Activated T-cell treated with anti-CD3 and anti-CD28 coated beads, Interleukin-2, amount 50 U/mL, for 72 hours (primary cell): Measurements from ENCODE around the gene PRR18. TPM values are rescaled to one million over a fixed set of nuclear protein-coding genes. Genes with fewer than 3 reads are reported as not detected.
"Not testable (repeated sequence)": the region's sequence is repeated elsewhere in the genome, so short reads cannot be mapped to it uniquely, and the experiment has no call there.

Experiments
- ATAC-seq, 2 donors: fragments of 150-1000 bp; cut with Tn5 transposase; replicated peaks in 1 of 2; 2 replicates each; pipeline ENCODE4 v1.10.0; 2021; ENCODE audit warnings: moderate library complexity in 2 of 2, mild to moderate bottlenecking in 1 of 2
- DNase-seq, 2 donors: peaks; one replicate each; pipeline ENCODE4 v3.0.0; 2021 to 2022; ENCODE audit warnings: mixed read lengths in 1 of 2
- H3K27ac Mint-ChIP-seq: one replicate; pipeline ENCODE4 v1.8.0; 2022; ENCODE audit warnings: mild to moderate bottlenecking, moderate library complexity, mixed read lengths
- H3K27me3 Mint-ChIP-seq: one replicate; pipeline ENCODE4 v1.8.0; 2022; ENCODE audit warnings: low read depth, mixed read lengths
- H3K36me3 Mint-ChIP-seq, 2 donors: one replicate each; pipeline ENCODE4 v1.8.0; 2022; ENCODE audit warnings: mixed read lengths in 2 of 2, mild to moderate bottlenecking in 1 of 2; ENCODE audit not compliant: insufficient read depth in 2 of 2
- H3K4me1 Mint-ChIP-seq: one replicate; pipeline ENCODE4 v1.8.0; 2022; ENCODE audit warnings: low read depth, mixed read lengths
- H3K4me3 Mint-ChIP-seq, 2 donors: one replicate each; pipeline ENCODE4 v1.8.0; 2022; ENCODE audit warnings: mild to moderate bottlenecking in 2 of 2, mixed read lengths in 2 of 2, moderate library complexity in 2 of 2
- H3K9me3 Mint-ChIP-seq, 2 donors: one replicate each; pipeline ENCODE4 v1.8.0; 2022; ENCODE audit warnings: mixed read lengths in 2 of 2
- total RNA-seq, 2 donors: library from RNA; stranded (reverse); gene quantifications; one replicate each; pipeline ENCODE4 v1.2.3, GENCODE V29; 2022

PRR18 gene, protein sequence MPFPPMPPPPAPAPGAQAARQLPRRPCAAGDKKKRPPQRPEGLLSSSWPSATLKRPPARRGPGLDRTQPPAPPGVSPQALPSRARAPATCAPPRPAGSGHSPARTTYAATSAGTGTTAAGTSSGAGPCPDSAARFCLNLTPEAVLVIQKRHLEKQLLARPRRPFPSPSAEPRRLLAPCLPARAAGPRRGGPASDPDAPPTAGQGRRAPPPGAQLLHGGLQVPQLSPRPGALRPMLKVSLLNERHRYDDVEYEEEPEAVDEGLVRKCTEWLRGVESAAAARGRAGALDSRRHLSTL
- under 1 TPM in 1 of 2 donors, not detected in 1; 0.07 TPM for total RNA-seq

DNA sequence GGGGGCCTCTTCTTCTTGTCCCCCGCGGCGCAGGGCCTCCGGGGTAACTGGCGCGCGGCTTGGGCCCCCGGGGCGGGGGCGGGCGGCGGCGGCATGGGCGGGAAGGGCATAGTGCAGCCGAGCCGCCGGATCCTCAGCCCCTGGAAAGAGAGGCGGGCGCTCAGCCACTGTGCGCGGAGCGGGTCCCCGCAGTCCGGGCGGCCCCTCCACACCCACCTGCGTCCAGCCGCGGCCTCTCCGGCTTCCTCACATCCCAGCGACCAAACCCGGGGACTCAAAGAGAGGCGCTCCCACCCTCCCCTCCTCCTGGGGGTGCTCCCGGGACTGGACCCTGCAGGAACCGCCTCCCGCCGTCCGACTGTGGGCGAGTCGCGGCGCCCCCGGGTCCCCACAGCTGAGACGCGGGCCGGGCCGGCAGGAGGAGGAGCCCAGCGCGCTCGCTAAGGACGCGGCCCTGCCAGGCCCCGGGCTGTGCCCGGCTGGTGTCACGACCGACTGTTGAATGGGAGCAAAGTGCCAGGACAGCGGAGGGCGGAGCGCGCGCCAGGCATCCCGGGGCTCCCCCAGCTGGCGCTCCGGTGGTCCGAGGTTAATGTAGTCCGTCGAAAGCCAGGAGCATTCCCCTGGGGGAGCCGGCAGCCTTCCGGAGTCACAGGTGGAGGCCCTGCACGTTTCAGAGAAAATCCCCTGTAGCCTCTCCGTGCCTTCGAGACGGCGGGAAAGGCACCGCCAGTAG, at the start of gene PRR18:
Gene PRR18, minus strand, starts transcription at position 360 of the 736 bp plus-strand sequence. Its CDS starts 250 bp downstream, at position 110.
- ATAC-seq (peak; percentile 55 to 61), DNase-seq (peak; percentile 18 to 20)
- H3K4me1 Mint-ChIP-seq: peaks cover 5% of the 10 kb centered on the region
- H3K9me3 Mint-ChIP-seq: no peaks in the 10 kb centered on the region
- H3K27ac Mint-ChIP-seq: no peak within 1 kb of the TSS
- H3K4me3 Mint-ChIP-seq: peak within 1 kb of the TSS; percentile 54 to 74
- H3K27me3 Mint-ChIP-seq: peaks cover 45% of the 10 kb centered on the region
- H3K36me3 Mint-ChIP-seq: no peaks in the 10 kb centered on the region

DNA sequence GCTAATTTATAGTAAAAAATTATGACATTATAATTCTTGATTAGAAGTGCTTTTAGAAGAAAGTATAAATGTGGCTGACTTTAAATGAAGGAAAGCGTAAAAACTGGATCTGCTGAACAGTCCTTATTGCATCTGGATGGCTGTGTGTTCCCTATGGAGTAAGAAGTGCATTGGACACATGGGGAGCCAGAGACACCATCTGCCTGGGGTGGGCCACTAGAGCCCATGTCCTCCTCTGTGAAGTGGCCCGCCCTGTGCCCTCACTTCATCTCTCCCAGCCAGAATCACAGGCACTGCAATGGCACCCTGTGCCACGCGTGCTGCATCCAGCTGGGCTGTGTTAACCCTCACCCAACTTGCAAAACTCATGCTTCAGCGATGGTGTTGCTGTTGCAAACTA, 47.4 kb upstream of the PRR18 start:
- peaks cover 0 to 6% of the 10 kb centered on the region in 2 donors for H3K9me3 Mint-ChIP-seq
- ATAC-seq (no peak), DNase-seq (no peak)
- no peak overlapping the region for H3K4me3 Mint-ChIP-seq
- peaks cover 62% of the 10 kb centered on the region for H3K27me3 Mint-ChIP-seq
- no peak overlapping the region for H3K27ac Mint-ChIP-seq
- no peaks in the 10 kb centered on the region for H3K4me1 Mint-ChIP-seq
- peaks cover 0 to 2% of the 10 kb centered on the region in 2 donors for H3K36me3 Mint-ChIP-seq

DNA sequence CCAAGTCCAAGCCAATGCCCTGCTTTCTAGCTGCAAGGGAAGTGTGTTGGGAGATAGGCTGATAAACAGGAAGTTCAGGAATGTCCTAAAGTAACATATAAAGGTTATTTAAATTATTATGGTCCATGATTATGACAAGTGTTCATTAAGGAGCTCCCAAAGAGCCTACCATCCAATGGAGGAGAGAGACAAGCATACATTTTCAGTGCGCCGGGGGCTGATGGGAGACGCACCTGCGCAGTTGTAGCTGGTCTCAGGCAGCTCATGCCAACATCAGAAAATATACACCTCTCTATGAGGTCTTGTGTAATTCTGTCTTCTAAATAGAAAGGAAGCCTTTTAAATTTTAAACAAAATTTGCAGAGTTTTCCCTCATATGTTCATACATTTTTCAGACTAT, 46.8 kb upstream of the PRR18 start:
- Mint-ChIP-seq H3K27ac (no peak overlapping the region), H3K36me3 (peaks cover 0 to 2% of the 10 kb centered on the region in 2 donors), H3K9me3 (peaks cover 2 to 6% of the 10 kb centered on the region in 2 donors), H3K4me3 (no peak overlapping the region), H3K4me1 (no peaks in the 10 kb centered on the region), H3K27me3 (peaks cover 57% of the 10 kb centered on the region)
- no peak for ATAC-seq
- no peak for DNase-seq

DNA sequence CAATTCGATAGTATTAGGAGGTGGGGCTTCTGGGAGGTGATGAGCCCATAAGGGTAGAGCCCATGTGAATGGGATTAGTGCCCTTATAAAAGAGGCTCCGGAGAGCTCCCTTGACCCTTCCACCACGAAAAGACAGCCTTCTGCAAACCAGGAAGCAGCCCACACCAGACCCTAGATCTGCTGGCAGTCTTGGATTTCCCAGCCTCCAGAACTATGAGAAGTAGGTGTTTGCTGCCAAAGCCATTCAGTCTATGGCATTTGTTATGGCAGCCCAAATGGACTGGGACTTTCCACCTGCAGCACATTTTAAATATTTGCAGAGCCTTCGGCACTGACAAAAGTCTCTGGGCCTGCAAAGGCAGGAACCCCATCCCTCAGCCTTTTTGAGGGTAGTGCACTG, 46.0 kb upstream of the PRR18 start:
- H3K4me1 Mint-ChIP-seq: no peaks in the 10 kb centered on the region
- H3K36me3 Mint-ChIP-seq: peaks cover 3 to 4% of the 10 kb centered on the region in 2 donors
- peaks cover 55% of the 10 kb centered on the region for H3K27me3 Mint-ChIP-seq
- H3K9me3 Mint-ChIP-seq: peaks cover 4 to 10% of the 10 kb centered on the region in 2 donors
- DNase-seq (no peak), ATAC-seq (no peak)
- no peak overlapping the region for H3K27ac Mint-ChIP-seq
- H3K4me3 Mint-ChIP-seq: no peak overlapping the region

DNA sequence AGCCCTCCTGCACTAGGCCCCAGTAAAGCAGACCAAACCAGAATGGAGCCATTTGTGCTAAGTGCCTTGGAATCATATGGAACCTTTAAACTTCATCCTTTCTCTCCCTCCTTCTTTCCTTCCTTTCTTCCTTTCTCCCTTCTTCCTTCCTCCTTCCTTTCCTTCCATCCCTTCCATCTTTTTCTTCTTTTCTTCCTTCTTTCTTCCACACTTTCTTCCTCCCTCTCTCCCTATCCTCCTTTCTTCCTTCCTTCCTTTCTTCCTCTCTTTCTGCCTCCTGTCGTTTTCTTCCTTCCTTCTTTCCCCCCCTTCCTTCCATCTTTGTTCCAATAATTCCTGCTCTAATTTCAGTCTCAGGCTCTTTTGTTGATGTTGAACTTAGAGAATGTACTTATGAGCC, 45.3 kb upstream of the PRR18 start:
- H3K27ac Mint-ChIP-seq: peak overlapping the region; percentile 19

DNA sequence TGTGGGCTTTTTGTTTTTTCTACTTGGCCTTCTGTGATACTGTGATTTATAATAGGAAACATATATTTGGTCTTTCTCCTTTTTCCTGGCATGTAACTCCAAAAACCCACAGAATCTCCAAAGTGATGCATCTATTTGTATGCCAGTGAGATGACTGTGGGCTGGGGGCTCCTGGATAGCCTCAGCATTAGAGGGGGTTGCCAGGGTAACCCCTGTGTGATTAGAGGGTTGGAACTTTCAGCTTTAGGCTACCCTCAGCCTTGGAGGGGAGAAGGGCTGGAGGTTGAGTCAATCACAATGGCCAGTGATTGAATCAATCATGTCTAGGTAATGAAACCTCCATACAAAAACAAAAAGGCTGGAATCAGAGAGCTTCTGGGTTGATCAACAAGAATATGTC, 44.7 kb upstream of the PRR18 start:
- H3K27me3 Mint-ChIP-seq: peaks cover 43% of the 10 kb centered on the region
- no peak for DNase-seq
- peaks cover 7% of the 10 kb centered on the region for H3K4me1 Mint-ChIP-seq
- peaks cover 3 to 6% of the 10 kb centered on the region in 2 donors for H3K36me3 Mint-ChIP-seq
- ATAC-seq: no peak
- no peak overlapping the region for H3K4me3 Mint-ChIP-seq
- no peak overlapping the region for H3K27ac Mint-ChIP-seq
- H3K9me3 Mint-ChIP-seq: peaks cover 6 to 8% of the 10 kb centered on the region in 2 donors

More for the DNA sequence above, 45.3 kb upstream of the PRR18 start:
- Mint-ChIP-seq H3K4me1 (peaks cover 1% of the 10 kb centered on the region), H3K4me3 (no peak overlapping the region), H3K36me3 (peaks cover 3 to 4% of the 10 kb centered on the region in 2 donors), H3K27me3 (peaks cover 49% of the 10 kb centered on the region), H3K9me3 (peaks cover 4 to 9% of the 10 kb centered on the region in 2 donors)
- ATAC-seq (no peak), DNase-seq (no peak)

DNA sequence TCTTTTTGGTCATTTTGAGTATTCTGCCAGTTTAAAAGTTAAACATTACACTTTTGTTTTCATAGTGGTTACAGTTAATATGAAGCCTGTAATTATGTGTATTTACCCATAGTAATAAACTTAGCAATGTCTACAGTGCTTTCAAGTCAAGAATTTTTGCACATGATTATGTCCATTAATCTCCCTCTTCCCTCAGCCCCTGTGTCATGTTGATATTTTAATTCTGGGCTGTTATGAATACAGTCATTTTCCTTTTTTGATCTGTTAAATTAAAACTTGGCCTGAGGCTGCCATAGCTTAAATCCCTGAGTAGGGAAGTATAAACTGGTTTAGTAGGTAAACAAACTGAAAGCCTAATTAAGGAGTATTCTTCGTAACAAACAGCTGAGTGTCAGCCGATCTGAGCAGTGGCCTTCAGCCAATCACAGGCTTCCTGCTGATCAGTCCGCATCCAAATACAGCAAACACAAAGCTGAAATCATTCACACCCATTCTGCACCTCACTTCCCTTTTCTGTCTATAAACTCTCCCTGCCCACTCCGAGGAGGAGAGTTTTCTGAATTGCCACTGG, 43.6 kb upstream of the PRR18 start:
- H3K4me3 Mint-ChIP-seq: no peak overlapping the region

DNA sequence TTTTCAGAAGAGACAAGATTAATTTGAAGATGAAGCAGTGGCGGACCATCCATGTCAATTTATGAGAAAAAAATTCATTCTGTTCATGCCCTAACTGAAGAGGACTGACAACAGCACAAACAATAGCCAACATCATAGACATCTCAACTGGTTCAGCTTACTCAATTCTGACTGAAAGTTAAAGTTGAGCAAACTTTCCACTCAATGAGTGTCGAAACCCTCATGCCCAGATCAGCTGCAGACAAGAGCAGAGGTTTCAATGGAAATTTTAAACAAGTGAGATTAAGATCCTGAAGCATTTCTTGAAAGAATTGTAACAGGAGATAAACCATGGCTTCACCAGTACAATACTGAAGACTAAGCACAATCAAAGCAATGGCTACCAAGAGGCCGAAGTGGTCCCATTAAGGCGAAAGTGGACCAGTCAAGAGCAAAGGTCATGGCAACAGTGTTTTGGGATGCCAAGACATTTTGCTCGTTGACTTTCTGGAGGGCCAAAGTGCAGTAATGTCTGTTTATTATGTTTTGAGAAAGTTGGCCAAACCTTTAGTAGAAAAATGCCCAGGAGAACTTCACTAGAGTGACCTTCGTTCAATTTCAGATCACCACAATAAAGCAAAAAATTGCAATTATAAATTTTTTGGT, 40.2 kb upstream of the PRR18 start:
- ATAC-seq: peak; percentile 72 to 75
- H3K27ac Mint-ChIP-seq: no peak overlapping the region
- no peak overlapping the region for H3K4me3 Mint-ChIP-seq
- DNase-seq: no peak
- peaks cover 23% of the 10 kb centered on the region for H3K4me1 Mint-ChIP-seq
- peaks cover 6 to 8% of the 10 kb centered on the region in 2 donors for H3K9me3 Mint-ChIP-seq
- H3K36me3 Mint-ChIP-seq: peaks cover 3 to 6% of the 10 kb centered on the region in 2 donors
- peaks cover 33% of the 10 kb centered on the region for H3K27me3 Mint-ChIP-seq

More for the DNA sequence above, 43.6 kb upstream of the PRR18 start:
- peaks cover 3 to 6% of the 10 kb centered on the region in 2 donors for H3K36me3 Mint-ChIP-seq
- DNase-seq (no peak), ATAC-seq (no peak)
- no peak overlapping the region for H3K27ac Mint-ChIP-seq
- H3K9me3 Mint-ChIP-seq: peaks cover 6 to 8% of the 10 kb centered on the region in 2 donors
- H3K27me3 Mint-ChIP-seq: peaks cover 41% of the 10 kb centered on the region
- peaks cover 18% of the 10 kb centered on the region for H3K4me1 Mint-ChIP-seq

DNA sequence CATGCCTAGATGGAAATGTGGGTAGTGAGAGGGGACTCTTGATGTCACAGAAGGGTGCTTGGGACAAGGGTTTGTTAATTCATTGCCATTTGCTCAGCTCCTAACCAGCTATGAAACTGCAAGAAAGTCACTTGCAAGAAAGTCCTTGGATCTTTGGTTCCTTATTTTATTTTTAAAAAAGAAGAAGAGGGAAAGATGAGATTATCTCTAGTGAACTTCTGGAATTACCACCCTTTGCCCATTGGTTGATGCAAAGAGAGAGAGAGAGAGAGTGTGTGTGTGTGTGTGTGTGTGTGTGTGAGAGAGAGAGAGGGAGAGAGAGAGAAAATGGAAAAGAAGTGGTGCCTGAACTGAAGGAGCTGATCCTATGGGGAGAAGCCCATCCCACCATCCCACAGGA, 38.8 kb upstream of the PRR18 start:
- Mint-ChIP-seq H3K9me3 (peaks cover 6 to 8% of the 10 kb centered on the region in 2 donors), H3K27me3 (peaks cover 25% of the 10 kb centered on the region), H3K4me3 (no peak overlapping the region), H3K36me3 (peaks cover 3 to 6% of the 10 kb centered on the region in 2 donors), H3K4me1 (peaks cover 23% of the 10 kb centered on the region), H3K27ac (no peak overlapping the region)
- DNase-seq: no peak
- no peak for ATAC-seq

DNA sequence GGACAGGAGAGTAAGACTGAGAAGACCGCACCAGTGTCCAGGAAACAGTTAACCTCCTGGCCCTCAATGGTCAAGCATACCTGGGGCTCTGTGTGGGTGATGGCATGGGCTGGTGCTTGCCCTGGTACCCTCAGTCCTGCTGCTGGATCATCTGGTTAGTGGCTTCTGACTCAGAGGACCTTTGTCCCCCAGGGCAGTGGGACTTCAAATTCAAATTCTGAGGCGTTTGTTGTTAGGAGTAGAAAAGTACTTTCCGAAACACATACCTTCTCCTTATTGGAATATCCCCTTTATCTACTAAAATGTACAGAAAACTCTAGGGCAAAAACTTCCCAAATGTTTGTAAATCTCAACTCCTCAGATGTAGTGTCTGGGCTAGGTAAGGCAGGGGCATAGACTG, 38.3 kb upstream of the PRR18 start:
- H3K4me1 Mint-ChIP-seq: peaks cover 23% of the 10 kb centered on the region

DNA sequence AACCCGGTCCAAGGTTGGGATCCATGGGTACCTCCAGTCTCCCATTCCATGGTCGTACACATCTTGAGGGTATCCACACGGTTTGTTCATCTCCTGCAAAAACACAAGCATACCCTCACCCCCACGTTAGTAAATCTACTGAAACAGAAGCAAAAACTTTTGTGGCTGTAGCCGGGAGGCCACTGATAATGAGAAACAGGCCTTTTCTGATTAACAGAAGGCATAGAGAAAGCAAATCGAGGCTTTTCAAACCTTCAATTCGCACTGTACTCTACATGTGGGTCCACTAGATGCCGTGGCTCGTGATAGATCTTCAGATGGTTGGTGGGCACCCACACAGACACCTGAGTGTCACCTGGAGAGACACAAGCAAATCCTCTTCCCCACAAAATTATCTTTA, 37.5 kb upstream of the PRR18 start:
- not testable (repeated sequence) for DNase-seq, H3K36me3 Mint-ChIP-seq, ATAC-seq, H3K27ac Mint-ChIP-seq, H3K4me3 Mint-ChIP-seq, H3K9me3 Mint-ChIP-seq
- H3K27me3 Mint-ChIP-seq: peaks cover 19% of the 10 kb centered on the region
- peaks cover 23% of the 10 kb centered on the region for H3K4me1 Mint-ChIP-seq

More for the DNA sequence above, 38.3 kb upstream of the PRR18 start:
- ATAC-seq (no peak), DNase-seq (no peak)
- Mint-ChIP-seq H3K9me3 (peaks cover 6% of the 10 kb centered on the region in 2 donors), H3K36me3 (peaks cover 6 to 7% of the 10 kb centered on the region in 2 donors), H3K27me3 (peaks cover 20% of the 10 kb centered on the region), H3K27ac (no peak overlapping the region), H3K4me3 (no peak overlapping the region)

DNA sequence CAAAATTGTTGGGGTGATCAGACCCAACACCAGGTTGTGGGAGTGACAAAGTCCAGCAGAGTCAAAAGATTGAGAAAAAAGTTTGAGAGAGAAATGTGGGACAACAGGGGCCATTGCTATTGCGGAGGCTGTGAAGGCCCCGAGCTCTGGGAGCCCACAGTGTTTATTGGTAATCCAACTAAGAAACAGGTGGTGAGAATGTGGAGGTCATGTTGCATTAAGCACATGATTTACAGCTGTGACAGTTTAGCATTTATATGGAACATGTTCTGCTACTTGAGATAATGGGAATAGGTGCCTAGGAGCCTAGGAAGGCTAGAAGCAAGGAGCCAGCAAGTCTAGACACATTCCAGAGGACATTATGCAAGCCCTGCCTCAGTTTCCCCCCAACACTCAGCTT, 36.7 kb upstream of the PRR18 start:
- H3K9me3 Mint-ChIP-seq, DNase-seq, H3K4me3 Mint-ChIP-seq, ATAC-seq, H3K27ac Mint-ChIP-seq, H3K36me3 Mint-ChIP-seq: not testable (repeated sequence)
- Mint-ChIP-seq H3K27me3 (peaks cover 19% of the 10 kb centered on the region), H3K4me1 (peaks cover 23% of the 10 kb centered on the region)

DNA sequence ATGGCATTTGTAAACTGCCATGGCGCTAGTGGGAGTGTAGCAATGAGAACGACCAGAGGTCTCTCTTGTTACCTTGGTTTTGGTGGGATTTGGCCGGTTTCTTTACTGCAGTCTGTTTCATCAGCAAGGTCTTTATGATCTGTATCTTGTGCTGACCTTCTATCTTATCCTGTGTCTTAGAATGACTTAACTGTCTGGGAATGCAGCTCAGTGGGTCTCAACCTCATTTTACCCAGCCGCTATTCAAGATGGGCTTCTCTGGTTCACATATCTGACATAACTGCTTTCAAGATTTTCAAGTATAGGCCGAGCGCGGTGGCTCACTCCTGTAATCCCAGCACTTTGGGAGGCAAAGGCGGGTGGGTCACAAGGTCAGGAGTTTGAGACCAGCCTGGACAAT, 36.0 kb upstream of the PRR18 start:
- Mint-ChIP-seq H3K4me3 (no peak overlapping the region), H3K27me3 (peaks cover 13% of the 10 kb centered on the region), H3K36me3 (peaks cover 3 to 5% of the 10 kb centered on the region in 2 donors), H3K4me1 (peaks cover 23% of the 10 kb centered on the region), H3K9me3 (peaks cover 0 to 2% of the 10 kb centered on the region in 2 donors), H3K27ac (no peak overlapping the region)
- DNase-seq: no peak
- no peak for ATAC-seq
